ENCODE results near the gene APOB. TPM values are rescaled to one million over a fixed set of nuclear protein-coding genes. Genes with fewer than 3 reads are reported as not detected.

The APOB gene
- total and polyA plus RNA-seq, 2 of the 13 experiments (the other 11 are each of a cell fraction or from before 2014, with no cell fraction given), result 1,569 to 2,515 TPM

DNA sequence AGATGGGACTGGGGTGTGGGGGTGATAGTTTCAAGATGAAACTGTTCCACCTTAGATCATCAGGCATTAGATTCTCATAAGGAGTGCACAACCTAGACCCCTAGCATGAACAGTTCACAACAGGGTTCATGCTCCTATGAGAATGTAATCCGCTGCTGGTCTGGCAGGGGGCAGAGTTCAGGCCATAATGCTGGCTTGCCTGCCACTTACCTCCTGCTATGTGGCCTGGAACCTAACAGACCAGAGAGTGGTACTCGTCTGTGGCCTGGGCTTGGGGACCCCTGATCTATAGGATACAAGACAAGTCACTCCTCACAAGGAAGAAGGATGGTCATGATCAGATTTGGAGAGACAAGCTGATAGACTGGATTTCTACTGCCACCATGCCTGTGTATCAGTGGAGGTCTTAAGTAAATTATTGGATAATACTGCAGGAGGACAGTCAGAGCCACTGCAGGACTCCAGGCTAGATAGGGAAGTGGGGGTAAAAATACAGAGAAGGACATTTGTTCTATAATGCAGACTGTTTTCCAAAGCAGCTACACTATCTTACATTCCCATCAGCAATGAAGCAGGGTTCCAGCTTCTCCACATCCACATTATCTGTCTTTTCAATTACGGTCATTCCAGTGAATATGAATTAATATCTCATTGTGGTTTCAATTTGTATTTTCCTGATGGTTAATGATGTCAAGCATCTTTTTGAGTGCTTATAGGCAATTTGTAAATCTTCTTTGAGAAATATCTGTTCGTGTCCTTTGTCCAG, 28.8 kb upstream of the APOB start (continued):
- TF ChIP-seq, protein P1, sequence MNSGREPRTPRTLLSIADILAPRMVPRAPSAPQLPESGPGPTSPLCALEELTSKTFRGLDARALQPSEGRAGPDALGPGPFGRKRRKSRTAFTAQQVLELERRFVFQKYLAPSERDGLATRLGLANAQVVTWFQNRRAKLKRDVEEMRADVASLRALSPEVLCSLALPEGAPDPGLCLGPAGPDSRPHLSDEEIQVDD (CRISPR knock-in tag; IDR thresholded peaks at IDR 0.05; ENCODE audit: borderline replicate concordance), result no peak
- TF ChIP-seq MAF1 (CRISPR knock-in tag; IDR thresholded peaks at IDR 0.05; ENCODE audit: borderline replicate concordance) (no peak), ZMAT3 (CRISPR knock-in tag; conservative IDR thresholded peaks at IDR 0.05) (0 out of 2 replicates have a peak, but pooled peaks have one; percentile 30), TBX3 (IDR thresholded peaks at IDR 0.05; ENCODE audit: borderline replicate concordance) (no peak), MLXIP (CRISPR knock-in tag; IDR thresholded peaks at IDR 0.05; ENCODE audit: borderline replicate concordance) (no peak), NBN (conservative IDR thresholded peaks at IDR 0.05) (no peak), NR1H2 (CRISPR knock-in tag; IDR thresholded peaks at IDR 0.05; ENCODE audit: borderline replicate concordance, low read depth) (no peak), ZNF772 (CRISPR knock-in tag; IDR thresholded peaks at IDR 0.05) (no peak), HDAC2 (CRISPR knock-in tag; IDR thresholded peaks at IDR 0.05) (peak; percentile 38; the same call in 1 of the 2 replicates), ZNF737 (CRISPR knock-in tag; IDR thresholded peaks at IDR 0.05; ENCODE audit: borderline replicate concordance) (no peak), ZNF639 (CRISPR knock-in tag; conservative IDR thresholded peaks at IDR 0.05) (no peak), ZNF251 (CRISPR knock-in tag; IDR thresholded peaks at IDR 0.05) (no peak)
- TF ChIP-seq, protein P2, sequence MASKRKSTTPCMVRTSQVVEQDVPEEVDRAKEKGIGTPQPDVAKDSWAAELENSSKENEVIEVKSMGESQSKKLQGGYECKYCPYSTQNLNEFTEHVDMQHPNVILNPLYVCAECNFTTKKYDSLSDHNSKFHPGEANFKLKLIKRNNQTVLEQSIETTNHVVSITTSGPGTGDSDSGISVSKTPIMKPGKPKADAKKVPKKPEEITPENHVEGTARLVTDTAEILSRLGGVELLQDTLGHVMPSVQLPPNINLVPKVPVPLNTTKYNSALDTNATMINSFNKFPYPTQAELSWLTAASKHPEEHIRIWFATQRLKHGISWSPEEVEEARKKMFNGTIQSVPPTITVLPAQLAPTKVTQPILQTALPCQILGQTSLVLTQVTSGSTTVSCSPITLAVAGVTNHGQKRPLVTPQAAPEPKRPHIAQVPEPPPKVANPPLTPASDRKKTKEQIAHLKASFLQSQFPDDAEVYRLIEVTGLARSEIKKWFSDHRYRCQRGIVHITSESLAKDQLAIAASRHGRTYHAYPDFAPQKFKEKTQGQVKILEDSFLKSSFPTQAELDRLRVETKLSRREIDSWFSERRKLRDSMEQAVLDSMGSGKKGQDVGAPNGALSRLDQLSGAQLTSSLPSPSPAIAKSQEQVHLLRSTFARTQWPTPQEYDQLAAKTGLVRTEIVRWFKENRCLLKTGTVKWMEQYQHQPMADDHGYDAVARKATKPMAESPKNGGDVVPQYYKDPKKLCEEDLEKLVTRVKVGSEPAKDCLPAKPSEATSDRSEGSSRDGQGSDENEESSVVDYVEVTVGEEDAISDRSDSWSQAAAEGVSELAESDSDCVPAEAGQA (IDR thresholded peaks at IDR 0.05; ENCODE audit: low read depth), result no peak
- TF ChIP-seq, protein P2 (CRISPR knock-in tag; IDR thresholded peaks at IDR 0.05; ENCODE audit: borderline replicate concordance), result no peak
- TF ChIP-seq, protein P3, sequence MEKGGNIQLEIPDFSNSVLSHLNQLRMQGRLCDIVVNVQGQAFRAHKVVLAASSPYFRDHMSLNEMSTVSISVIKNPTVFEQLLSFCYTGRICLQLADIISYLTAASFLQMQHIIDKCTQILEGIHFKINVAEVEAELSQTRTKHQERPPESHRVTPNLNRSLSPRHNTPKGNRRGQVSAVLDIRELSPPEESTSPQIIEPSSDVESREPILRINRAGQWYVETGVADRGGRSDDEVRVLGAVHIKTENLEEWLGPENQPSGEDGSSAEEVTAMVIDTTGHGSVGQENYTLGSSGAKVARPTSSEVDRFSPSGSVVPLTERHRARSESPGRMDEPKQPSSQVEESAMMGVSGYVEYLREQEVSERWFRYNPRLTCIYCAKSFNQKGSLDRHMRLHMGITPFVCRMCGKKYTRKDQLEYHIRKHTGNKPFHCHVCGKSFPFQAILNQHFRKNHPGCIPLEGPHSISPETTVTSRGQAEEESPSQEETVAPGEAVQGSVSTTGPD (CRISPR knock-in tag; IDR thresholded peaks at IDR 0.05), result no peak

Data from HepG2 (cell line).